ENCODE results near the gene SEMA3B.

SEMA3B gene

DNA sequence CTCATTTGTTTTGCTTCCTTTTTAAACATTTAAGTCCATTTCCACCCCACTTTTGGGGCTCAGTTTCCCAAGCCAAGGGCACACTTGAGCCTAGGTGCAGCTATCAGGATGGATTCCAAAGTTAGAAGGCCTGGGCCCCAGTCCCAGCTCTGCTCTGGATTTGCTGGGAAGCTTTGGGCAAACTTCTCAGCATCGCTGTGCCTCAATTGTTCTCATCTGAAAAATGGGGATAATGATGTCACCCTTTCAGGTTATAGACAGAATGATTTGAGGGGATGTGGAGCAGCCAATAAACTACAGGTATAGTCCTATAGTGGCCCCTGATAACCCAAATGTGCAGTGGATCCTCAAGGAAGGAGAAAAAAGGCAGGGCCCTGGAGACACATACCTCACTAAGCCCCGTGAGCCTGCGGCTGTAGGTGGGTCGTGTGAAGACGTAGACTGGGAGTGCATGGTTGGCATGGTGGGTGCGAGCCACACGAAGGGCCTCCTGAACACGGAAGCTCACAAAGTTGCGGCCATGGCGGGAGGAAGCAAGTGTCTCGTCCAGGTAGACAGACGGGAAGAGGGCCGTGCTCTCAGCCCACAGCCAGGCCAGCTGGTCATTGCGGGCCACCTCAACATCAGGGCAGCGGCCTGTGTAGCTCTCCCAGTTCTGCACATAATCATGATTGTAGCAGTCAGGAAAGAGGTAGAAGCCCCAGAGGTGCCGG is 50.4 kb downstream of the SEMA3B start:
- DNase-seq, result no peak

DNA sequence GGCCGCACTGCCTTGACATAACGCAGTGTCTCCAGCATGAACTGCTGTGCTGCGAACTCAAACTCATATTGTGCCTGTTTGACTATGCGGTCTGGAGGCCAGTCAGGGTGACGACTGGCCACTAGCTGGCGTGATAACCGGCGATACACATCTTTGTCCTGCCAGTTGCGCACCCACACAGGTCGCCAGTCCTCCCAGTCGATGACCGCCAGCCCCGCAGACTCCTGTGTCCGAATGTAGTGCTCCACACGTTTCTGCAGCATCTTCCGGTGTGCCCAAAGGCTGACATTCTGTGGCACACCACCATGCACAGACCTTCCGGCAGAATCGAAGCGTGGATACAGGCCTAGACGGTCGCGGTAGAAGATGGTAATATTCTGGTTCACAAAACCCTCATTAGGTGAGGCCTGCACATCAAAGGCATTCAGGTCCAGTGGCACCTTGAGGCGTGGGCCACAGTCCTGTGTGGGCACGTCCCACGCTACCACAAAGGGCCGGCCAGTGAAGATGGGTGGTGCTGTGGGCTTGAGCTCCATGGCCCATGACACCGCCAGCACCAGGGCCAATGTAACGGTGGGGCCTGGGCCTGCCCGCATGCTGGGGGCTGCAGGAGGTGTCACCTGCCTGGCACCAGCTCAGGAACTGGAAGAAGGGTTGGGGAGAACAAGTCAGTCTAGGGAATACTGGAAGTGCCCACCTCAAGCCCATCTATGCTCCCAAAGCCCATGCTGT is 51.1 kb downstream of the SEMA3B start:
- no peak for DNase-seq

- DNase-seq, result peak; percentile 73
Observed at GRCh38 chr3:50320853-50321335, 51.9 kb downstream of the SEMA3B start.

- DNase-seq, result peak; percentile 89
Observed at GRCh38 chr3:50321336-50322114, 52.6 kb downstream of the SEMA3B start.

DNA sequence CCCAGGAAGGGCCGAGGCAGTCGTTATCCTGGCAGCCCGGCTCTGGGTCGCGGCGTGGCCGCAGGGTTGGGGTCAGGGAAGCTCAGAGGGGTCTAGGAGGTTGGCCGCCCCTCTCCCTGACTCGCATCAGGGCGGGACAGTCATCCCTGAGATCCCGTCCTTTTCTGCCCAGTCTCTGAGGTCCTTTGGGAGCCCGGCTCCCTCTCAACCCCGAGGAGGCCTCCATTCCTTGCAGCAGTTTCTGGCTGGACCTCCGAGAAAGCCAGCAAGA is 53.1 kb downstream of the SEMA3B start:
- DNase-seq, result no peak

DNA sequence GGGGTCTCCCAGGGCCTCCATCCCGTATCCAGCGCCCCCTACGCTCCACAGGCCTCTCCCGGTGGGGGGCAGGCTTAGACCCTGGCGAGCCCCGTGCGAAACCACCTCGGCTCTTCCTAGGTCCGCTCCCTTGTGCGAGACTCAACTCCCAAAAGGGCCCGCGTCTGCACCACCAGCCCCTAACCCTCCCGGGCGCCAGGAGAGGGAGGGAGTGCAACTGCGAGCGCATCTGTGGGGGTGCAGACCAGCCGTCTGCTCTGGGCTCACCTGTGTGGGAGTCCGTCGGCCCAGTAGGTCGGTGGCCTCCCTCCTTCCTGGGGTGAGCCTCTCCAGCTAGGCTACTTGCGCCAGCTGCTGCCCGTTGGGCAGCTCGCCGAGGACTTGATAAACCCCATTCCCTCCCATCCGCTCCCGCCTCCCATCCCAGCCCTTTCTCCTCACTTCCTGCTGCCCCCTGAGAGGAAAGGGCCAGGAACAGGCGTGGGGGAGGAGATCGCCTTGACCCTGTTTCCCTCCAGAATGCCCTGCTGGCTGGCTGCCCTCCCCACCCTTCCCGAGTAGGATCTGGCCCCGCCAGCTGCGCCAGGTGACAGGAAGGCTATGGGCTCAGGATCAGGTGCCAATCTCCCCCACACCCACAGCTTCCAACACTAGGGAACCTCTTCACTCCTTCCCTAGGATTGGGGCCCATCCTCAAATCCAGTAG is 53.6 kb downstream of the SEMA3B start, which contains the start of gene HYAL2:
Gene HYAL2, minus strand, starts transcription at position 360 of the 706 bp plus-strand sequence. CDS start 2,256 bp downstream, outside the sequence.
- no peak for DNase-seq

- no peak for DNase-seq
Observed at GRCh38 chr3:50323092-50323600, 54.2 kb downstream of the SEMA3B start.

GRCh38 chr3:50323614-50324199 is 54.8 kb downstream of the SEMA3B start:
- no peak for DNase-seq

- DNase-seq, result peak; percentile 71
Observed at GRCh38 chr3:50324351-50325112, 55.6 kb downstream of the SEMA3B start.

DNA sequence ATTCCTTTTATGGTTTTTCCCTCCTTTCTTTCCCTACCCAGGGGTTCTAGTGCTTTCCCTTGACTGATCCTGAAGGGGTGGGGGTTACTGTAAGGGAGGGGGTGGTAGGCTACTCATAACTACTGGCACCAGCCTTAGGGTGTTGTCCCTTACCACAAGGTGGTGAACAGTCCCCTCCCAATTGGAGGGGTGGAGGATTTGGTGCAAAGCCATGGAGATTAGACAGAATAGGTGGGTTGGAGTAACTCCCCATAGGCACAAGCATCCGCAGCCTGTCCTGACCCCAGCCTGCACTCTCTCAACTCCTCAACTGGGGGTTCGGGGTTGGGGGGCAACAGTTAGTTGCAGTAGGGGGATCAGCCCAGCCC is 56.1 kb downstream of the SEMA3B start:
- no peak for DNase-seq

GRCh38 chr3:50325497-50326181 is 56.7 kb downstream of the SEMA3B start:
- DNase-seq, result no peak

DNA sequence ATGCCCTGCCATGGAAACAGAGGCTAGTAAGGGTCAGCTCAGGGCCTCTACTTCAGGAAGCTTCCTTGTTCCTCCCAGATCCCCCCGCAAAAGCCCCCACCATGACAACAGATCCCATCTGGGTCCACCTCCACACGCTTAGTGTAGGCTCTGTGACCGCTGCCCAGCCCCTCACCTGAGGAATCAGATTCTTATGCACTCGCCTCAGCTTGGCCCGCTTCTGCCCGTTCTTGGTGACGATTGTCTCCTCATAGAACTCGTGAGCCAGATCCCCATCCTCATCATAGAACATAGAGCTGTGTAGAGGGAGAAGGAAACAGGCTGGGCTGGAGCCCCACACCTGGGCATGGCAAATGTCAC is 57.2 kb downstream of the SEMA3B start:
- no peak for DNase-seq

GRCh38 chr3:50327129-50327528 is 58.2 kb downstream of the SEMA3B start:
- no peak for DNase-seq

Data from activated CD4-positive, alpha-beta T cell treated with anti-CD3 and anti-CD28 coated beads, Interleukin-10, Interleukin-2, amounts not matched to agents 100 ng/mL and 50 ng/mL, durations not matched to agents 16 hours and 8 hours (primary cell).